Esophagus muscularis mucosa (tissue), 4 donors: ENCODE measurements around the gene EGLN3. TPM values are rescaled to one million over a fixed set of nuclear protein-coding genes. Genes with fewer than 3 reads are reported as not detected.

Source experiments
- DNase-seq: peaks from one replicate; pipeline ENCODE4 v3.0.0-alpha.2; 2017; ENCODE audit errors: extremely low spot score
- H3K27ac ChIP-seq, 4 donors: fragments of 200-600 bp; sonication (generic); replicated peaks in 1 of 4; 1 replicate in 3 of 4; 2 replicates in 1 of 4; pipeline ENCODE4 v1.5.1; 2016 to 2019; ENCODE audit warnings: mild to moderate bottlenecking in 1 of 4
- H3K27me3 ChIP-seq, 4 donors: fragments of 200-600 bp; sonication (generic); one replicate each; pipeline versions ENCODE4 v1.5.1 to v1.6.0; 2016 to 2019
- H3K36me3 ChIP-seq, 4 donors: fragments of 200-600 bp; sonication (generic); one replicate each; pipeline ENCODE4 v1.5.1; 2016 to 2019
- H3K4me1 ChIP-seq, 4 donors: fragments of 200-600 bp; sonication (generic); one replicate each; pipeline ENCODE4 v1.5.1; 2016 to 2019
- H3K4me3 ChIP-seq, 4 donors: fragments of 200-600 bp; sonication (generic); 1 replicate in 2 of 4; 2 replicates in 2 of 4; pipeline ENCODE4 v1.5.1; 2016 to 2019; ENCODE audit warnings: mild to moderate bottlenecking in 4 of 4, moderate library complexity in 1 of 4
- H3K9me3 ChIP-seq, 4 donors: fragments of 200-600 bp; sonication (generic); 1 replicate in 3 of 4; 2 replicates in 1 of 4; pipeline ENCODE4 v1.5.1; 2016 to 2019
- EP300 ChIP-seq: sonication (generic); formaldehyde crosslinking; IDR thresholded peaks from one replicate; pipeline ENCODE4 v1.6.1; 2017; ENCODE audit warnings: antibody characterized with exemption
- POLR2A ChIP-seq: fragments of 450-650 bp; IDR thresholded peaks from one replicate; pipeline ENCODE4 v1.6.1; 2017; ENCODE audit warnings: antibody characterized with exemption, moderate library complexity, mild to moderate bottlenecking, low read depth
- POLR2AphosphoS5 ChIP-seq, 2 donors: sonication (generic); formaldehyde crosslinking; IDR thresholded peaks; one replicate each; pipeline ENCODE4 v1.6.1; 2017; ENCODE audit warnings: antibody characterized with exemption in 2 of 2
- WGBS: methylation state at CpG from one replicate; pipeline ENCODE4 v1.1.5; 2018; 5-methylcytosine and 5-hydroxymethylcytosine counted together
- intact Hi-C: fragments of 100-400 bp; cut with DNase I; formaldehyde crosslinking; loops from one replicate; pipeline ENCODE4 v1.15.1; 2023
- total RNA-seq, 4 donors: library from RNA; depleted of rRNA; stranded (reverse); fragments of >200 nt; gene quantifications; one replicate each; pipeline versions ENCODE4 v1.1.0 to v1.2.1, GENCODE V29; 2016
- TF ChIP-seq, protein P1 (sequence below), 3 experiments: fragments of 200-600 bp in 2 of 3; fragments of 450-650 bp in 1 of 3; sonication (generic) in 2 of 3; IDR thresholded peaks; one replicate each; pipeline ENCODE4 v1.5.1; 2017 to 2019; ENCODE audit warnings: antibody characterized with exemption in 3 of 3, mild to moderate bottlenecking in 2 of 3, moderate library complexity in 1 of 3

EGLN3 gene
- total RNA-seq, 4 donors from 2014 or later: 24.0 to 41.1 (median 24.5) TPM

DNA sequence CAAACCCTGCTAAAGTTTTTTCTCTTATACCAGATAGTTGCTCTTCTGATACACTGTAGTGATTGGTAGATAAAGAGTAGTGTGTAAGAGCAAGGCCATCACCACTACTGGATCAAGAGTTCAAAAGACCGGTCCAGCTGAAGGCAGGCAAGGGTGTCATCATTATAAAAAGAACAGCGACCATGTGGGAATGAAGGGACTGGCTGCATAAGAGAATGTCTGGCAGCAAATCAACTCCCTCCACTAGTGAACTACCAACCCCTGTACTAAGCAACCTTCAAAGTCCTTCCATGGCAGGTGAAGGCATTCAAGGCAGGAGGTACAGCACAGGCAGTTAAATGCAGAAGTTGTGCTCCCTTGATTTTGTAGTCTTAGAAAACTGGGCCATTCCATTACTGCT, 53.5 kb downstream of the EGLN3 start:
- TF ChIP-seq POLR2AphosphoS5 (IDR thresholded peaks at IDR 0.05): no peak
- no peak overlapping the region for H3K4me3 ChIP-seq
- H3K4me1 ChIP-seq: peaks cover 0 to 3% (median 0%) of the 10 kb centered on the region in 4 donors
- intact Hi-C loops: no loop called here
- H3K9me3 ChIP-seq: no peaks in the 10 kb centered on the region
- no peaks in the 10 kb centered on the region for H3K27me3 ChIP-seq
- H3K27ac ChIP-seq: no peak overlapping the region
- no peak for DNase-seq
- WGBS: 90% methylated on average over 2 of the region's 2 CpGs
- H3K36me3 ChIP-seq: no peaks in the 10 kb centered on the region

DNA sequence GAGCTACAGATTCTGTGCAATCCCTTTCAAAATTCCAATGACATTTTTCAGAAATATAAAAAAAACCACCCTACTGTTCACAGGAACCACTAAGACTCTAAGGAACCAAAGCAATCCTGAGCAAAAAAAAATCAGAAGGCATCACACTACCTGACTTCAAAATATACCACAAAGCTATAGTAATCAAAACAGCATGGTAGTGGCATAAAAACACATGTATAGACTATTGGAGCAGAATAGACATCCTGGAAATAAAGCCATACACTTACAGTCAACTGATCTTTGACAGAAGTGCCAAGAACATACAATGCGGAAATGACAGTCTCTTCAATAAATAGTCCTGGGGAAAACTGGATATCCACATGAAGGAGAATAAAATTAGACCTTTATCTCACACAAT, 56.5 kb downstream of the EGLN3 start:
- no peak for DNase-seq
- 87% methylated on average over 1 of the region's 1 CpG for WGBS
- Histone ChIP-seq H3K4me1 (peaks cover 0 to 3% (median 0%) of the 10 kb centered on the region in 4 donors), H3K4me3 (no peak overlapping the region), H3K9me3 (no peaks in the 10 kb centered on the region), H3K36me3 (no peaks in the 10 kb centered on the region), H3K27me3 (no peaks in the 10 kb centered on the region), H3K27ac (no peak overlapping the region)
- TF ChIP-seq, protein P1, sequence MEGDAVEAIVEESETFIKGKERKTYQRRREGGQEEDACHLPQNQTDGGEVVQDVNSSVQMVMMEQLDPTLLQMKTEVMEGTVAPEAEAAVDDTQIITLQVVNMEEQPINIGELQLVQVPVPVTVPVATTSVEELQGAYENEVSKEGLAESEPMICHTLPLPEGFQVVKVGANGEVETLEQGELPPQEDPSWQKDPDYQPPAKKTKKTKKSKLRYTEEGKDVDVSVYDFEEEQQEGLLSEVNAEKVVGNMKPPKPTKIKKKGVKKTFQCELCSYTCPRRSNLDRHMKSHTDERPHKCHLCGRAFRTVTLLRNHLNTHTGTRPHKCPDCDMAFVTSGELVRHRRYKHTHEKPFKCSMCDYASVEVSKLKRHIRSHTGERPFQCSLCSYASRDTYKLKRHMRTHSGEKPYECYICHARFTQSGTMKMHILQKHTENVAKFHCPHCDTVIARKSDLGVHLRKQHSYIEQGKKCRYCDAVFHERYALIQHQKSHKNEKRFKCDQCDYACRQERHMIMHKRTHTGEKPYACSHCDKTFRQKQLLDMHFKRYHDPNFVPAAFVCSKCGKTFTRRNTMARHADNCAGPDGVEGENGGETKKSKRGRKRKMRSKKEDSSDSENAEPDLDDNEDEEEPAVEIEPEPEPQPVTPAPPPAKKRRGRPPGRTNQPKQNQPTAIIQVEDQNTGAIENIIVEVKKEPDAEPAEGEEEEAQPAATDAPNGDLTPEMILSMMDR (IDR thresholded peaks at IDR 0.05): no peak
- TF ChIP-seq EP300: no peak
- intact Hi-C loops: no loop called here

DNA sequence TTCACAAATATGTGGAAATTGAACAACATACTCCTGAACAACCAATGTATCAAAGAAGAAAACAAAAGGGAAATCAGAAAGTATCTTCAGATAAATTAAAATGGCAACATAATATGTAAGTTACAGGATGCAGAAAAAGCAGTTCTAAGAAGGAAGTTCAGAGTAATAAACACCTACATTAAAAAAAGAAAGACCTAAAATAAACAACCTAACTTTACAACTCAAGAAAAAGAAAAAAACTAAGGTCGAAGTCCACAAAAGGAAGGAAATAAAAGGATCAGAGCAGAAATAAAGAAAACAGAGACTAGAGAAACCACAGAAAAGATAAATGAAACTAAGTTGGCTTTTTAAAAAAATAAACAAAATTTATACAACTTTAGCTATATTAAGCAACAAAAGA, 59.2 kb downstream of the EGLN3 start:
- no peak for DNase-seq
- intact Hi-C loops: no loop called here
- H3K4me3 ChIP-seq: no peak overlapping the region

DNA sequence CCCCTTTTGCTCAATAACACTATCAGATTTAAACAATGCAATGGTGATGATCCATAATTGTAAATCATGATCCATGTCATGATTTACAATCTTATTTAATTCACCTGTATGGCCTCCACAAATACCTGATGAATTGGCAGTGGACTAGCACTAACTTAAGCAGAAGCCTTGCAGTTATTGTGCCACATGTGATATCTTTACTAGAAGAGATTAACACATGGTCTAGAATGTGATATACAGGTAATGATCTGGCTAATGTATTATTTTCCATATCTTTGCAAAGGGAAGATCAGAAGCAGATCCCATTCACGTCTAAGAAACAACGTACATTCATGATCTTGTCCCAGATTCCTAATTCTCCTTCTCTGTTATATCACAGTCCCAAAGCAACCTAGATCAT, 66.0 kb downstream of the EGLN3 start:
- Histone ChIP-seq H3K27me3 (no peaks in the 10 kb centered on the region), H3K4me1 (no peaks in the 10 kb centered on the region), H3K27ac (no peak overlapping the region), H3K9me3 (peaks cover 0 to 7% (median 0%) of the 10 kb centered on the region in 4 donors), H3K4me3 (no peak overlapping the region), H3K36me3 (no peaks in the 10 kb centered on the region)
- intact Hi-C loops: no loop called here
- WGBS: 93% methylated on average over 2 of the region's 2 CpGs
- TF ChIP-seq EP300 (no peak), POLR2AphosphoS5 (IDR thresholded peaks at IDR 0.05) (no peak), POLR2A (no peak)
- TF ChIP-seq, protein P1 (IDR thresholded peaks at IDR 0.05): no peak
- DNase-seq: no peak

More for the DNA sequence above, 59.2 kb downstream of the EGLN3 start:
- H3K4me1 ChIP-seq: no peaks in the 10 kb centered on the region
- no peak overlapping the region for H3K27ac ChIP-seq
- no peaks in the 10 kb centered on the region for H3K9me3 ChIP-seq
- TF ChIP-seq POLR2AphosphoS5 (IDR thresholded peaks at IDR 0.05) (no peak), EP300 (no peak), POLR2A (no peak)
- TF ChIP-seq, protein P1 (IDR thresholded peaks at IDR 0.05): no peak
- WGBS: 66% methylated on average over 1 of the region's 1 CpG
- no peaks in the 10 kb centered on the region for H3K27me3 ChIP-seq
- no peaks in the 10 kb centered on the region for H3K36me3 ChIP-seq

DNA sequence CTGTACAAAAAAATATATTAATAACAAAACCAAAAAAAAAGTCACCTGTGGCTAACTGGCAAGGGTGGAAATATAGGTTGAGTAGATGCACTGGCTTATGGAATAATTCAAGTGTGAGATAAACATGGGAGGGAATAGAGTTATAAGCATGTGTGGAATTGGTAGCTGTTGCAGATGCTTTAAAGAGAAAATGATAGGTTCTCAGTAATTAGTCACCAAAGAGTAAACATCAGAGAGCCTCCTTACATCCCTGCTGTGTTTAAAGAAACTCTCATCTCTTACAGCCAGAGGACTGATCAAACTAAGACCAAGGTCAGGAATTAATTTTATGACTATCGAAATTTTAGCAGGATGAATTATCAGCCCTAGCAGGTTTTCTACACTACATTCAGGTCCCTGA, 70.5 kb downstream of the EGLN3 start:
- H3K4me3 ChIP-seq: no peak overlapping the region
- intact Hi-C loops: no loop called here
- DNase-seq: no peak
- TF ChIP-seq, protein P1 (IDR thresholded peaks at IDR 0.05): no peak
- TF ChIP-seq POLR2A (no peak), EP300 (no peak), POLR2AphosphoS5 (IDR thresholded peaks at IDR 0.05) (no peak)
- no peaks in the 10 kb centered on the region for H3K4me1 ChIP-seq
- H3K27ac ChIP-seq: no peak overlapping the region
- H3K36me3 ChIP-seq: no peaks in the 10 kb centered on the region
- H3K9me3 ChIP-seq: peaks cover 0 to 28% (median 20%) of the 10 kb centered on the region in 4 donors
- no peaks in the 10 kb centered on the region for H3K27me3 ChIP-seq
- WGBS: 78% methylated on average over 1 of the region's 1 CpG
